HUES48 (cell line): Measurements from ENCODE around the gene TBC1D19.

ENCODE experiments used
- H3K27ac ChIP-seq: one replicate; pipeline ENCODE4 v1.7.0; 2013; ENCODE audit warnings: low read depth, low read length, inconsistent platforms
- H3K27me3 ChIP-seq: 2 replicates; pipeline ENCODE4 v1.6.1; 2013; ENCODE audit warnings: mild to moderate bottlenecking, low read length; ENCODE audit not compliant: control insufficient read depth, insufficient read depth
- H3K36me3 ChIP-seq: 2 replicates; pipeline ENCODE4 v1.6.1; 2013; ENCODE audit warnings: low read length; ENCODE audit not compliant: control insufficient read depth, insufficient read depth
- H3K4me1 ChIP-seq: 2 replicates; pipeline ENCODE4 v1.6.1; 2013; ENCODE audit warnings: mild to moderate bottlenecking, low read length; ENCODE audit not compliant: control insufficient read depth, insufficient read depth
- H3K4me3 ChIP-seq: 2 replicates; pipeline ENCODE4 v1.5.1; 2013; ENCODE audit warnings: mild to moderate bottlenecking, low read depth, low read length
- H3K9ac ChIP-seq: 2 replicates; pipeline ENCODE4 v1.6.1; 2013; ENCODE audit warnings: mild to moderate bottlenecking, low read depth, low read length, moderate library complexity
- H3K9me3 ChIP-seq: 2 replicates; pipeline ENCODE4 v1.6.1; 2013; ENCODE audit warnings: low read length; ENCODE audit not compliant: control insufficient read depth, insufficient read depth

Gene TBC1D19

DNA sequence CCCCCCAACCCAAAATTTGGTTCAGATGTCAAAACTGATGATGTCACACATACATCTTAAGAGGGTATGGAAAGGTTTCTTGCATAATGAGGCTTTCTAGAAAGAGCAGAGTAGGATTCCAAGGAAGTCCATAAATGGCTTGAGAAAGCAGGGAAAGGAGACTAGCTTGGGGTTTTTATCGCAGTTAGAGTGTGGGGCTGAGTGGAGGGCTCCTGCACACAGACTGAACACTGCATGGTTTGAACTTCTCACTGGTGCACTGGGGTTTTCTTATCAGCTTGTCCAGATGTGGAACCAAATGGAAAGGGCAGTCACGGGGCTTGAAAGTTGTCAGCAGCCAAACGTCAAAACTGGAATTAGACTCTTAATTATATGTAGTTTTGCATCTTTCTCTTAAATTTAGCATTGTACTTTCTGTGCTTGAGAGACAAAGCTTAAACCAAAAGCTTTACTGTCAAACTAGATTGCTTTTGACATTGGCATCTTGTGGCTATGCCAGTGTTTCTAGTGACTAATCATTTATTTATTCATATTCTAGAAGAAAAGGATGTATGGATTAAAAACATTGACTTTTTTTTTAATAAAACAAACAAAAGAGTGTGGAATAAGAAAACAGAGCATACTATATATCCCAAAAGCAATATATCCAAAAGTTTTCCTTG is 198.4 kb downstream of the TBC1D19 start:
- H3K4me3 ChIP-seq: no peak overlapping the region
- H3K27me3 ChIP-seq: no peaks in the 10 kb centered on the region
- peaks cover under 1% of the 10 kb centered on the region for H3K4me1 ChIP-seq
- no peaks in the 10 kb centered on the region for H3K9me3 ChIP-seq
- no peak overlapping the region for H3K27ac ChIP-seq
- H3K9ac ChIP-seq: no peak overlapping the region
- no peaks in the 10 kb centered on the region for H3K36me3 ChIP-seq

DNA sequence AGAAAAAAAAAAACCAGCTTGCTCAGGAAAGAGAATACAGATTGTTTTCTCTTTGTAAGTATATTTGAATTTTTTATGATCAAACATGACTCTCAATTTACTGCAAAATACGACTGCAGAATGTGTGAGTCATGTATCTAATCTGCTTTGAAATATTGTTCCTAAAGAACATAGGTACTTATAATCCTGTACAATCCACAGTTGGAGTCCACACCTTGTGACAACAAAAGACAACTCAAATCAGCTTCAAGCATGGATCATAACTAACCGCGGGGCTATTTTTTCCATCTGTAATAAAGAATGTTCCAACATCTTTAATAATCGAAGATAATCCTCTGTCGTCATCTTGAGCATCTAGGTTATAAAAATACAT is 198.9 kb downstream of the TBC1D19 start:
- Histone ChIP-seq H3K27me3 (no peaks in the 10 kb centered on the region), H3K9ac (no peak overlapping the region)

DNA sequence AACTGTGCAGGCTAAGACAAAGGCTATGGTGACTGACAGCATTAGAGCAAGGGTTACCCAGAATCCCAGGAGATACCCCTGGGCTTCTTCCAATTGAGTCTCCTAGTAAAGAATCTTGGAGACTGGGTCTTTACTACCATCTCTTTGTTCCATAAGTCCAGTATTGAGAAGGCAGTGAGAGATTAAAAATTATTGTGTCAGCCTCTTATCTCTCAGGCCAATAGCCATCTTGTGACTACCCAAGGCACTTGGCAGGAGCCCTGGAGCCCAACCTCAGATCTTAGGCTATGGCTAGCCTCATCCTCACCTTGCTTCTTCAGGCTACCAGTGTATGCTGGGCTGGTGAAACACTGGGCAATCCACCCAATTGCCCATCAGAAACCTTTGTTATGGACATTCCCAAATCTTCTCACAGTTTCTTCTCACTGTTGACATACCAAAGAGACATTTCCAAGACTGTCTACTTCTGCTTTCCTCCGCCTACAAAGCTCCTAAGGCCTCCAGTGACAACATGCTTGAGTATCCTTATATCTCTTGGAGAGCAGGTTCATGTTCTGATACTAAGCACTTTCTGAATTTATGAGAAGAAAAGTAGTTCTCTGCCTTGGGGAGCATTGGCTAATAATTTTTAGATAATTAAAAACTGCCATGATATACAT is 200.5 kb downstream of the TBC1D19 start:
- H3K4me1 ChIP-seq: peaks cover 12% of the 10 kb centered on the region
- no peak overlapping the region for H3K27ac ChIP-seq
- H3K4me3 ChIP-seq: no peak overlapping the region
- no peaks in the 10 kb centered on the region for H3K27me3 ChIP-seq
- H3K9me3 ChIP-seq: no peaks in the 10 kb centered on the region
- H3K36me3 ChIP-seq: no peaks in the 10 kb centered on the region
- H3K9ac ChIP-seq: no peak overlapping the region

More for the DNA sequence above, 198.9 kb downstream of the TBC1D19 start:
- Histone ChIP-seq H3K9me3 (no peaks in the 10 kb centered on the region), H3K4me1 (peaks cover 6% of the 10 kb centered on the region), H3K27ac (no peak overlapping the region), H3K36me3 (no peaks in the 10 kb centered on the region), H3K4me3 (no peak overlapping the region)

DNA sequence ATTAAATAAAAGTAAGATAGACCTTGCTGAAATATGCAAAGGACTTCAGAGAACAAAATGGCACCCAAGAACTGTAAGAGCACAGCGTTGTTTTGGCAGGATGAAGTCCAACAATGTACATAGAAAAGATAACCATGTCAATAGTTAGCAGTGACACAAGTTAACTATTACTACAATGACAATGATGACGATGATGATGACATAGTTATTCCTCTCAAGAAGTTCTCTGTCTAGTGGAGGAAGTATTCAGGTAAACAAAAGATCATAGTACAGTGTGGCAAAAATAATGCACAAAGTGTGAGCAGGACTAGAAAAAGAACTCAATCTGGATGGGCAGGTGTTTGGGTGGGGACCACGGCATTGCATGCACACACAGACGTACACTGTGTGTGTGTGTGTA is 201.4 kb downstream of the TBC1D19 start:
- Histone ChIP-seq H3K27me3 (no peaks in the 10 kb centered on the region), H3K4me1 (peaks cover 12% of the 10 kb centered on the region), H3K4me3 (no peak overlapping the region), H3K9me3 (no peaks in the 10 kb centered on the region), H3K27ac (no peak overlapping the region), H3K9ac (no peak overlapping the region), H3K36me3 (no peaks in the 10 kb centered on the region)

DNA sequence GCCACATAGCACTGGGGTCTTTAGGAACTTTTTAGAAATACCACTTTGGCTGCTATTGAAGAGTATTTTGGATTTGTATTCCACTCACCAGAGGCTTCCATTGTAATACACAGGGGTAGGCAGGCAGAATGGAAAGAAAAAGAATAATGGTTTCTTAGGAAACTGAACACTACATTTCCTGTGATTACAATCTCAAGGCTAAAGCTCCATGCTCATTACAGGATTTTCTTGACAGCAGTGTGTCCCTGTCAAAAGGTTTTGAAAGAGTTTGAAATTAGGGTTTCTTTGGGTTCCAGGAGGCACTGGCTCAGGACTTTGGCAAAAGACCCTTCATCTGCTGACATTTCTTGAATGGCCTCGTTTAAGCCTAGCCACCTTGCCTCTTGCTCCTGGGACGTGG is 201.9 kb downstream of the TBC1D19 start:
- no peak overlapping the region for H3K9ac ChIP-seq
- no peaks in the 10 kb centered on the region for H3K9me3 ChIP-seq
- H3K27ac ChIP-seq: no peak overlapping the region
- H3K4me1 ChIP-seq: peaks cover 12% of the 10 kb centered on the region
- no peaks in the 10 kb centered on the region for H3K27me3 ChIP-seq
- no peak overlapping the region for H3K4me3 ChIP-seq
- H3K36me3 ChIP-seq: no peaks in the 10 kb centered on the region

DNA sequence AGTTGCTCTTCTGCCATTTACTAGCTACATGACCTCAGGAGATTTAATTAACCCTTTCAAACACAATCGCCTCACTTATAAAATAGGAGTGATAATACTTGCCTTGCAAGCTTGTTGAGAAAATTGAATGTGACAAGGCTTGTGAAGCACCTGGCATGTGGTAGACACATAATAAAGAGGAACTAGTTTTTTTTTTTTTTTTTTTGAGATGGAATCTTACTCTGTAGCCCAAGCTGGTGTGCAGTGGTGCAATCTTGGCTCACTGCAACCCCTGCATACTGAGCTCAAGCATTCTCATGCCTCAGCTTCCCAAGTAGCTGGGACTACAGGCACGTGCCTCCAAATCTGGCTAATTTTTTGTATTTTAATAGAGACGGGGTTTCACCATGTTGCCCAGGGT is 203.0 kb downstream of the TBC1D19 start:
- peaks cover 12% of the 10 kb centered on the region for H3K4me1 ChIP-seq
- no peaks in the 10 kb centered on the region for H3K9me3 ChIP-seq
- no peaks in the 10 kb centered on the region for H3K27me3 ChIP-seq
- H3K27ac ChIP-seq: no peak overlapping the region
- H3K36me3 ChIP-seq: no peaks in the 10 kb centered on the region
- no peak overlapping the region for H3K4me3 ChIP-seq
- H3K9ac ChIP-seq: no peak overlapping the region

DNA sequence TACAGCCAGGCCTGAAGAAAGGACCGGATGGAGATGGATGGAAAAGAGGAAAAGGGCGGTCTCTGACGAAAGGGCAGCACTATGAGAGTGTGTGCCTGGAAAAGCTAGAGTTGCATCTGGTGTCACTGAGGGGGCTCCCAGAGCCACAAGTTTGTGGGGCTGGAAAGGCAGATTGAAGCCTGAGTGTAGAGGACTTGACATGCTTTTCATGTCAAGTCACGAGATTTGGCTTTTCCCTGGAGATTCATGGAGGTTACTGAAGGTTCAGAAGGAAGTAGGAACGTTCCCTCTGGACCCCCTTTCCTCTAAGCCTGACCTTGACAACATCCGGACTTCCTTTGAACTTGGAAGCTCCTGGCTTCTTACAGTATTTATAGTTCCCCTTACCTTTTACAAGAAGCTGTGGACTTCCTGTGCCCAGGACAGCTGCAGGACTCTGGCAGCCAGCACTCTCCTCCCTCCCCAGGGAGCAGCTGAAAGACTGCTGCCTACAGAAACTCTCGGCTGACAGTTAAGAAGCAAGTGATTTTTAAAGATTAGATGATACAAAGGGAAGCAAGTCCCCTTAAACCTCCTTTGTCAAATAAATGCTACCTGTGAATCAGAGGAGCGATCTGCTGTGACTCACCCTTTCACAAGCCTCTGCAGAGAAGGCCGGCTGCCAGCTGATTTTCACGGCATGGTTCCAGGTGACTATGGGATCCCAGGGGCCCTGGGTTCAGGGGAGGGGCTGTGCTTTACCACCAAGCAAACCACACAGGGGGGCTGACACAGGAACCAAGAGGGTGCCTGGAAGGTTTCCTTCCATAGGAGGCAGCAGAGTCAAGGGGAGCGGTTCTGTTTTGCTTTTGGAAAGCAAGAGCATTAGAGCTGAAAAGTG is 203.8 kb downstream of the TBC1D19 start:
- Histone ChIP-seq H3K27ac (peak overlapping the region; percentile 88), H3K4me3 (no peak overlapping the region), H3K36me3 (no peaks in the 10 kb centered on the region), H3K9ac (no peak overlapping the region), H3K9me3 (no peaks in the 10 kb centered on the region), H3K4me1 (peaks cover 12% of the 10 kb centered on the region), H3K27me3 (no peaks in the 10 kb centered on the region)

DNA sequence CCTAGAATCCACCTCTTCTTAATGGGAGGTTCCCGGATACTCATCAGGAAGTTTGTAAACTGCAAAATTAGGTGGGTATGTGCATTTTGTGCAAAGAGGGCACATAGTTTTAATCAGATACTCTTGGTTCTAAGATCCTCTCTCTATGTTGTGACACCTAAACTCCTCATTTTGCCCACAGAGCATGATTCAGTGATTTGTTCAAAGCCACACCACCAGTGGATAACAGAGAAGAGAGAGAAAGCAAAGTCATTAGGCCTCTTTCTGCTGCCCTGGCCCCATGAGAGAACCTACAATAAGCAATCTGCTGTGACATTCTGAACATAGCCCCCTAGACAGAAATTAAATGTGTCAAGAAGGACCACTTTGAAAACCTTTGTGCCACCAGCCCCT is 204.5 kb downstream of the TBC1D19 start:
- no peaks in the 10 kb centered on the region for H3K36me3 ChIP-seq
- H3K27me3 ChIP-seq: no peaks in the 10 kb centered on the region
- H3K9me3 ChIP-seq: no peaks in the 10 kb centered on the region
- H3K9ac ChIP-seq: no peak overlapping the region
- peaks cover 12% of the 10 kb centered on the region for H3K4me1 ChIP-seq
- H3K27ac ChIP-seq: peak overlapping the region; percentile 88
- no peak overlapping the region for H3K4me3 ChIP-seq

DNA sequence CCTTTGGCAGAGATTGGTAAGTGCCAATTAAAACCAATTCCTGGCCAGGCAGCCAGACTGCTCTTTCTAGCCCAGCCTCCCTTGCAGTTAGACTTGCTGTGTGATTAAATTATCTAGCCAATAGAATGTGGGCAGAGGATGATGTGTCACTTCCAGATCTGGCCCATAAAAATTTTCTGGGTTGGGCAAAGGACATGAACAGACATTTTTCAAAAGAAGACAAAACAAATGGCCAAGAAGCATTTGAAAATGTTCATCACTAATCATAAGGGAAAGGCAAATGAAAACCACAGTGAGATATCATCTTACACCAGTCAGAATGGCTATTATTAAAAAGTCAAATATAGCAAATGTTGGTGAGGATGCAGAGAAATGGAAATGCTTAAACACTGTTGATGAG is 205.3 kb downstream of the TBC1D19 start:
- no peak overlapping the region for H3K4me3 ChIP-seq
- no peak overlapping the region for H3K9ac ChIP-seq
- H3K9me3 ChIP-seq: no peaks in the 10 kb centered on the region
- peaks cover 12% of the 10 kb centered on the region for H3K4me1 ChIP-seq
- no peaks in the 10 kb centered on the region for H3K27me3 ChIP-seq
- no peaks in the 10 kb centered on the region for H3K36me3 ChIP-seq
- H3K27ac ChIP-seq: no peak overlapping the region

DNA sequence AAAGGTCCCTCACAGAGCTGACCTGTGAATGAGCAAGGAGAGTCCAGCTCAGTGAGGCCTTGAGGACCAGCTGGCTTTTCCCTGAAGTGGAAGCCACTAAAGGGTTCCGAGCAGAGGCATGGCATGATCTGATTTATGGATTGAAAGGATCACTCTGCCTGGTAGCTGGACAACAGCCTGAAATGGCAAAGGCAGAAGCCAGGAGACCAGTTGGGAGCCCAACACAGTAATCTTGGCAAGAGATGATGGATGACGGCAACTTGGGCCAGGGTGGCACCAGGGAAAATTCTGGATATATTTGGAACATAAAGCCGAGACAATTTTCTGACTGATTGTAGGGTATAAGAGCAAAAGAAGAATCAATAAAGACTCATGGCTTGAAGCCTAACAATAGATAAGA is 207.5 kb downstream of the TBC1D19 start:
- H3K36me3 ChIP-seq: no peaks in the 10 kb centered on the region
- no peaks in the 10 kb centered on the region for H3K9me3 ChIP-seq
- no peak overlapping the region for H3K9ac ChIP-seq
- H3K27me3 ChIP-seq: no peaks in the 10 kb centered on the region
- no peak overlapping the region for H3K27ac ChIP-seq
- H3K4me3 ChIP-seq: no peak overlapping the region
- H3K4me1 ChIP-seq: peaks cover 12% of the 10 kb centered on the region

DNA sequence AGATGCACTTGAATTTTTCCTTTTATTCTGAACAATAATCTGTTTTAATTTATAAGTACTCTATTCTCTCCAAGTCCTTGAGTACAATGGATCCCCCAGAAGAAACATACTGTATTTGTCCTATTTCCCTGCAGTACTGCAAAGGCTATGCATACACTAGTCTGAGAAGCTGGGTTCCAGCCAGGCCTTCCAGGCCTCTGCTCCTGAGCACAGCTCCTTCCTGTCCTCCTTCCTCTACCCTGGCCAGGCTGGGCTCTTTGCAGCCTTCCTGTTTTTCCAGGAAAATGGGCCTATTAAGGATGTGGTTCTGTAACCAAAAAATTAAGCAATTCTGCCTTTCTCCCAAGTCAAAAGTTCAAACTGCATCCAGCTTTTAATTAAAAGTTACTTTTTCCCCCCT is 208.8 kb downstream of the TBC1D19 start:
- Histone ChIP-seq H3K4me1 (peaks cover 8% of the 10 kb centered on the region), H3K9ac (no peak overlapping the region), H3K36me3 (no peaks in the 10 kb centered on the region), H3K9me3 (no peaks in the 10 kb centered on the region), H3K27ac (no peak overlapping the region), H3K4me3 (no peak overlapping the region), H3K27me3 (no peaks in the 10 kb centered on the region)
